Fibroblast of lung (primary cell): ENCODE data around the gene NOL4L. TPM values are rescaled to one million over a fixed set of nuclear protein-coding genes. Genes with fewer than 3 reads are reported as not detected.

Experiments used
- DNase-seq, 2 donors: peaks; one replicate each; pipeline versions ENCODE4 v3.0.0 to v3.0.0-alpha.2; 2010; ENCODE audit warnings: low read depth in 2 of 2
- H2AFZ ChIP-seq: 2 replicates; pipeline ENCODE4 v1.5.1; 2012; ENCODE audit warnings: low read length, control low read depth, inconsistent platforms
- H3K27ac ChIP-seq: 2 replicates; pipeline ENCODE4 v1.5.1; 2011; ENCODE audit warnings: low read length, control low read depth; ENCODE audit not compliant: insufficient read depth
- H3K27me3 ChIP-seq: 2 replicates; pipeline ENCODE4 v1.5.1; 2011; ENCODE audit warnings: mild to moderate bottlenecking, low read length; ENCODE audit not compliant: control insufficient read depth, insufficient read depth
- H3K36me3 ChIP-seq: 2 replicates; pipeline ENCODE4 v1.5.1; 2011; ENCODE audit warnings: low read length; ENCODE audit not compliant: control insufficient read depth, insufficient read depth
- H3K4me1 ChIP-seq: 2 replicates; pipeline ENCODE4 v1.5.1; 2011; ENCODE audit warnings: low read length; ENCODE audit not compliant: control insufficient read depth, insufficient read depth; ENCODE audit errors: extremely low read depth
- H3K4me2 ChIP-seq: 2 replicates; pipeline ENCODE4 v1.5.1; 2011; ENCODE audit warnings: low read length, control low read depth; ENCODE audit not compliant: insufficient read depth; ENCODE audit errors: extremely low read depth
- H3K4me3 ChIP-seq, 4 experiments: fragments of 200-600 bp in 1 of 4; sonication (generic) in 1 of 4; replicated peaks in 1 of 4; 2 replicates each; pipeline ENCODE4 v1.5.1; 2011 to 2016; ENCODE audit warnings: low read length in 4 of 4, low read depth in 3 of 4, mild to moderate bottlenecking in 3 of 4, control low read depth in 2 of 4, inconsistent platforms in 1 of 4, mixed read lengths in 1 of 4; ENCODE audit not compliant: insufficient read depth in 1 of 4; ENCODE audit errors: control extremely low read depth in 1 of 4
- H3K79me2 ChIP-seq: 2 replicates; pipeline ENCODE4 v1.5.1; 2012; ENCODE audit warnings: mild to moderate bottlenecking, low read length, inconsistent platforms; ENCODE audit not compliant: control insufficient read depth, insufficient read depth
- H3K9ac ChIP-seq: 2 replicates; pipeline ENCODE4 v1.5.1; 2011; ENCODE audit warnings: mild to moderate bottlenecking, low read length, control low read depth; ENCODE audit not compliant: insufficient read depth
- H3K9me3 ChIP-seq: 2 replicates; pipeline ENCODE4 v1.5.1; 2012; ENCODE audit warnings: low read depth, low read length; ENCODE audit not compliant: control insufficient read depth, insufficient read depth
- H4K20me1 ChIP-seq: 2 replicates; pipeline ENCODE4 v1.5.1; 2011; ENCODE audit warnings: low read length; ENCODE audit not compliant: control insufficient read depth, insufficient read depth; ENCODE audit errors: extremely low read depth
- CTCF ChIP-seq, 2 donors: IDR thresholded peaks in 1 of 2; conservative IDR thresholded peaks in 1 of 2; 1 replicate in 1 of 2; 2 replicates in 1 of 2; pipeline ENCODE4 v1.5.1; 2011 to 2012; ENCODE audit warnings: low read length in 2 of 2, control low read depth in 1 of 2, inconsistent platforms in 1 of 2, low read depth in 1 of 2, mild to moderate bottlenecking in 1 of 2
- EZH2 ChIP-seq: IDR thresholded peaks from 2 replicates; pipeline ENCODE4 v1.5.1; 2012; ENCODE audit warnings: low read length, control low read depth, mild to moderate bottlenecking; ENCODE audit errors: missing control alignments
- polyA plus RNA-seq, 2 donors: library from polyadenylated mRNA; depleted of rRNA in 1 of 2; stranded (reverse) in 1 of 2; unstranded in 1 of 2; fragments of >200 nt; gene quantifications; 2 replicates each; pipeline ENCODE4 v1.2.1, GENCODE V29; 2011 to 2012; ENCODE audit warnings: missing spikeins in 1 of 2
- total RNA-seq: library from RNA; depleted of rRNA; stranded (reverse); fragments of >200 nt; gene quantifications from 2 replicates; pipeline ENCODE4 v1.2.1, GENCODE V29; 2014

The NOL4L gene
- total and polyA plus RNA-seq, 2 donors (not counting 1 experiment from before 2014, with no cell fraction given) = 3.2 to 4.0 TPM

GRCh38 chr20:32580970-32581838, 3.9 kb downstream of the NOL4L start:
- Histone ChIP-seq H3K4me1 (no peaks in the 10 kb centered on the region), H3K4me3 (no peak overlapping the region), H3K4me2 (no peak overlapping the region), H3K9me3 (no peaks in the 10 kb centered on the region), H4K20me1 (no peaks in the 10 kb centered on the region), H3K79me2 (no peaks in the 10 kb centered on the region), H3K9ac (no peak overlapping the region), H2AFZ (no peak overlapping the region), H3K36me3 (no peaks in the 10 kb centered on the region), H3K27ac (no peak overlapping the region), H3K27me3 (peaks cover 7% of the 10 kb centered on the region)
- DNase-seq = no peak
- TF ChIP-seq EZH2 = no peak
- TF ChIP-seq CTCF (conservative IDR thresholded peaks at IDR 0.05 in 1 of 2, IDR thresholded peaks at IDR 0.05 in 1 of 2; ENCODE audit: low read depth in 1 of 2, low read length in 2 of 2) = no peak

- Histone ChIP-seq H3K9me3 (no peaks in the 10 kb centered on the region), H3K79me2 (no peaks in the 10 kb centered on the region), H3K4me1 (no peaks in the 10 kb centered on the region), H3K36me3 (no peaks in the 10 kb centered on the region), H3K27ac (no peak overlapping the region), H2AFZ (no peak overlapping the region), H3K4me3 (no peak overlapping the region), H4K20me1 (no peaks in the 10 kb centered on the region), H3K27me3 (no peaks in the 10 kb centered on the region), H3K9ac (no peak overlapping the region), H3K4me2 (no peak overlapping the region)
- no peak for DNase-seq
- no peak for TF ChIP-seq EZH2
- no peak for TF ChIP-seq CTCF (conservative IDR thresholded peaks at IDR 0.05 in 1 of 2, IDR thresholded peaks at IDR 0.05 in 1 of 2; ENCODE audit: low read depth in 1 of 2, low read length in 2 of 2)
These were observed 4.7 kb downstream of the NOL4L start for GRCh38 chr20:32580219-32580969.

- DNase-seq = no peak
- H3K4me2 ChIP-seq = no peak overlapping the region
These were observed 6.2 kb downstream of the NOL4L start for GRCh38 chr20:32578840-32579390.

More at GRCh38 chr20:32578840-32579390, 6.2 kb downstream of the NOL4L start:
- H3K9me3 ChIP-seq = no peaks in the 10 kb centered on the region
- no peaks in the 10 kb centered on the region for H3K79me2 ChIP-seq
- H3K9ac ChIP-seq = no peak overlapping the region
- TF ChIP-seq CTCF (conservative IDR thresholded peaks at IDR 0.05 in 1 of 2, IDR thresholded peaks at IDR 0.05 in 1 of 2; ENCODE audit: low read depth in 1 of 2, low read length in 2 of 2) = no peak
- no peak for TF ChIP-seq EZH2
- no peaks in the 10 kb centered on the region for H3K36me3 ChIP-seq
- peaks cover 7% of the 10 kb centered on the region for H3K4me1 ChIP-seq
- no peak overlapping the region for H3K27ac ChIP-seq
- no peak overlapping the region for H3K4me3 ChIP-seq
- H4K20me1 ChIP-seq = no peaks in the 10 kb centered on the region
- H3K27me3 ChIP-seq = no peaks in the 10 kb centered on the region
- H2AFZ ChIP-seq = no peak overlapping the region
